ENCODE data around the gene TSPEAR.
"Not testable (repeated sequence)": the region's sequence is repeated elsewhere in the genome, so short reads cannot be mapped to it uniquely, and the experiment has no call there.

TSPEAR gene

GRCh38 chr21:44564099-44564498 lies 147.3 kb downstream of the TSPEAR start:
- no peak overlapping the region for H3K4me3 ChIP-seq (replicated peaks; ENCODE audit: low read depth, low read length)
- no peak for DNase-seq (ENCODE audit: extremely low read depth, low read depth)
- TF ChIP-seq CTCF (IDR thresholded peaks at IDR 0.05; ENCODE audit: low read depth, low read length, missing control alignments), result no peak

GRCh38 chr21:44558695-44559094 lies 152.7 kb downstream of the TSPEAR start, which contains the start of gene KRTAP10-3:
Gene KRTAP10-3, minus strand, starts transcription at chr21:44558795. Its CDS starts 80 bp downstream, at chr21:44558715.
- TF ChIP-seq CTCF (IDR thresholded peaks at IDR 0.05; ENCODE audit: low read depth, low read length, missing control alignments), result no peak
- no peak within 1 kb of the TSS for H3K4me3 ChIP-seq (replicated peaks; ENCODE audit: low read depth, low read length)
- DNase-seq (ENCODE audit: extremely low read depth, low read depth), result no peak

- DNase-seq (ENCODE audit: extremely low read depth, low read depth); H3K4me3 ChIP-seq (replicated peaks; ENCODE audit: low read depth, low read length): not testable (repeated sequence)
Measured at GRCh38 chr21:44558329-44558675, 153.1 kb downstream of the TSPEAR start.

- no peak for DNase-seq (ENCODE audit: extremely low read depth, low read depth)
- no peak overlapping the region for H3K4me3 ChIP-seq (replicated peaks; ENCODE audit: low read depth, low read length)
- TF ChIP-seq CTCF (IDR thresholded peaks at IDR 0.05; ENCODE audit: low read depth, low read length, missing control alignments), result no peak
Measured at GRCh38 chr21:44557491-44558328, 153.7 kb downstream of the TSPEAR start.

- no peak for TF ChIP-seq CTCF (IDR thresholded peaks at IDR 0.05; ENCODE audit: low read depth, low read length, missing control alignments)
- H3K4me3 ChIP-seq (replicated peaks; ENCODE audit: low read depth, low read length), result no peak overlapping the region
- no peak for DNase-seq (ENCODE audit: extremely low read depth, low read depth)
Measured at GRCh38 chr21:44556879-44557278, 154.5 kb downstream of the TSPEAR start.

- TF ChIP-seq CTCF (IDR thresholded peaks at IDR 0.05; ENCODE audit: low read depth, low read length, missing control alignments), result no peak
- DNase-seq (ENCODE audit: extremely low read depth, low read depth), result no peak
- H3K4me3 ChIP-seq (replicated peaks; ENCODE audit: low read depth, low read length), result no peak overlapping the region
Measured at GRCh38 chr21:44555200-44555875, 156.0 kb downstream of the TSPEAR start.

GRCh38 chr21:44552681-44553080 lies 158.7 kb downstream of the TSPEAR start:
- no peak for DNase-seq (ENCODE audit: extremely low read depth, low read depth)
- no peak for TF ChIP-seq CTCF (IDR thresholded peaks at IDR 0.05; ENCODE audit: low read depth, low read length, missing control alignments)
- no peak overlapping the region for H3K4me3 ChIP-seq (replicated peaks; ENCODE audit: low read depth, low read length)
